Sigmoid colon (tissue), 4 donors: ENCODE measurements around the gene LINGO1.

Experiments
- EP300 ChIP-seq, 4 donors: sonication (generic); formaldehyde crosslinking; IDR thresholded peaks; one replicate each; pipeline ENCODE4 v1.6.1; 2017; ENCODE audit warnings: antibody characterized with exemption in 4 of 4
- TF ChIP-seq, protein P1 (sequence below), 4 experiments: fragments of 450-650 bp in 3 of 4; fragments of 200-600 bp in 1 of 4; IDR thresholded peaks; one replicate each; pipeline ENCODE4 v1.5.1; 2016 to 2019; ENCODE audit warnings: antibody characterized with exemption in 4 of 4, mild to moderate bottlenecking in 3 of 4, moderate library complexity in 2 of 4

DNA sequence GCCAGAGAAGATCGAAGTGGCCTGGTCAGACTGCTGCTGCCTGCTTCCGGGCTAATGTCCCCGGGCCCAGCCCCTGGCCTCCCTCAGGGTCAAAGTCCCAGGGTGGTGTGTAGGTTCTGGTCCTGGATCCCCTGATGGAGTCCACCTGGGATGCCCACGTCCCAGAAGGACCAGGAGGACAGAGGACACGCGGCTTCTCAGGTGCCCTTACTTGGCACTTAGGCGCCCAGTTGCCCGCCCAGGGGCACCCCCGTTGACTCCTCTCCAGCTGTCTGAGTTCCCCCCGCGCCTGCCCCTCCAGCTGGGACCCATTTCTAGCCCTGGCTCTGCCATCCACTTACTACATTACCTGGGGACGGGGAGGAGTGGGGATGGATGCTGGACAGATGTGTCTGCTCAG is 44.6 kb downstream of the LINGO1 start:
- TF ChIP-seq, protein P1, sequence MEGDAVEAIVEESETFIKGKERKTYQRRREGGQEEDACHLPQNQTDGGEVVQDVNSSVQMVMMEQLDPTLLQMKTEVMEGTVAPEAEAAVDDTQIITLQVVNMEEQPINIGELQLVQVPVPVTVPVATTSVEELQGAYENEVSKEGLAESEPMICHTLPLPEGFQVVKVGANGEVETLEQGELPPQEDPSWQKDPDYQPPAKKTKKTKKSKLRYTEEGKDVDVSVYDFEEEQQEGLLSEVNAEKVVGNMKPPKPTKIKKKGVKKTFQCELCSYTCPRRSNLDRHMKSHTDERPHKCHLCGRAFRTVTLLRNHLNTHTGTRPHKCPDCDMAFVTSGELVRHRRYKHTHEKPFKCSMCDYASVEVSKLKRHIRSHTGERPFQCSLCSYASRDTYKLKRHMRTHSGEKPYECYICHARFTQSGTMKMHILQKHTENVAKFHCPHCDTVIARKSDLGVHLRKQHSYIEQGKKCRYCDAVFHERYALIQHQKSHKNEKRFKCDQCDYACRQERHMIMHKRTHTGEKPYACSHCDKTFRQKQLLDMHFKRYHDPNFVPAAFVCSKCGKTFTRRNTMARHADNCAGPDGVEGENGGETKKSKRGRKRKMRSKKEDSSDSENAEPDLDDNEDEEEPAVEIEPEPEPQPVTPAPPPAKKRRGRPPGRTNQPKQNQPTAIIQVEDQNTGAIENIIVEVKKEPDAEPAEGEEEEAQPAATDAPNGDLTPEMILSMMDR (IDR thresholded peaks at IDR 0.05), result no peak
- TF ChIP-seq EP300 (IDR thresholded peaks at IDR 0.05), result no peak
